ENCODE measurements around the gene GRIK3.

- TF ChIP-seq CTCF (IDR thresholded peaks at IDR 0.05; ENCODE audit: insufficient read depth, low read length) (no peak), GABPA (IDR thresholded peaks at IDR 0.05; ENCODE audit: low read depth) (no peak), POLR2AphosphoS5 (IDR thresholded peaks at IDR 0.05; ENCODE audit: low read depth) (no peak), REST (IDR thresholded peaks at IDR 0.05; ENCODE audit: insufficient replicate concordance, low read depth) (no peak)
These were observed 184.4 kb downstream of the GRIK3 start for GRCh38 chr1:36849956-36850355.
